Measurements from ENCODE around the gene TIMELESS.
"Not testable (repeated sequence)": the region's sequence is repeated elsewhere in the genome, so short reads cannot be mapped to it uniquely, and the experiment has no call there.

The TIMELESS gene

GRCh38 chr12:56410768-56411167 lies 38.5 kb downstream of the TIMELESS start:
- Histone ChIP-seq H3K9me3 (ENCODE audit: insufficient read depth, low read depth, low read length) (no peaks in the 10 kb centered on the region), H3K9me2 (replicated peaks; ENCODE audit: low read depth, low read length) (no peaks in the 10 kb centered on the region), H2AFZ (ENCODE audit: low read length) (no peak overlapping the region), H3F3A (ENCODE audit: low read depth) (no peaks in the 10 kb centered on the region), H4K20me1 (ENCODE audit: insufficient read depth, low read length, poor library complexity, severe bottlenecking) (no peaks in the 10 kb centered on the region), H3K79me2 (ENCODE audit: insufficient read depth, low read length) (no peaks in the 10 kb centered on the region), H3K27me3 (ENCODE audit: insufficient read depth, low read length, poor library complexity, severe bottlenecking) (no peaks in the 10 kb centered on the region), H3K4me1 (ENCODE audit: insufficient read depth, low read length, poor library complexity, severe bottlenecking) (no peaks in the 10 kb centered on the region), H3K4me2 (ENCODE audit: low read depth, low read length, poor library complexity, severe bottlenecking) (no peak overlapping the region), H3K36me3 (ENCODE audit: insufficient read depth, low read length) (no peaks in the 10 kb centered on the region), H3K4me3 (ENCODE audit: low read length, poor library complexity, severe bottlenecking) (no peak overlapping the region), H3K9ac (ENCODE audit: low read depth, low read length, poor library complexity, severe bottlenecking) (no peak overlapping the region)
- no peak for TF ChIP-seq EZH2phosphoT487 (IDR thresholded peaks at IDR 0.05; ENCODE audit: borderline replicate concordance)
- no peak for TF ChIP-seq CTCF (conservative IDR thresholded peaks at IDR 0.05; ENCODE audit: low read length)

- no peaks in the 10 kb centered on the region for H4K20me1 ChIP-seq (ENCODE audit: insufficient read depth, low read length, poor library complexity, severe bottlenecking)
- no peaks in the 10 kb centered on the region for H3F3A ChIP-seq (ENCODE audit: low read depth)
- H3K9me3 ChIP-seq (ENCODE audit: insufficient read depth, low read depth, low read length), result no peaks in the 10 kb centered on the region
- no peak overlapping the region for H3K9ac ChIP-seq (ENCODE audit: low read depth, low read length, poor library complexity, severe bottlenecking)
- H3K4me2 ChIP-seq (ENCODE audit: low read depth, low read length, poor library complexity, severe bottlenecking), result no peak overlapping the region
- H3K4me1 ChIP-seq (ENCODE audit: insufficient read depth, low read length, poor library complexity, severe bottlenecking), result no peaks in the 10 kb centered on the region
- H3K27me3 ChIP-seq (ENCODE audit: insufficient read depth, low read length, poor library complexity, severe bottlenecking), result no peaks in the 10 kb centered on the region
- no peaks in the 10 kb centered on the region for H3K36me3 ChIP-seq (ENCODE audit: insufficient read depth, low read length)
- no peaks in the 10 kb centered on the region for H3K9me2 ChIP-seq (replicated peaks; ENCODE audit: low read depth, low read length)
- H3K79me2 ChIP-seq (ENCODE audit: insufficient read depth, low read length), result no peaks in the 10 kb centered on the region
- H2AFZ ChIP-seq (ENCODE audit: low read length), result no peak overlapping the region
- H3K4me3 ChIP-seq (ENCODE audit: low read length, poor library complexity, severe bottlenecking), result no peak overlapping the region
- TF ChIP-seq EZH2phosphoT487 (IDR thresholded peaks at IDR 0.05; ENCODE audit: borderline replicate concordance) (no peak), CTCF (conservative IDR thresholded peaks at IDR 0.05; ENCODE audit: low read length) (no peak)
These were observed 40.3 kb downstream of the TIMELESS start for GRCh38 chr12:56408799-56409417.

- H3K9ac ChIP-seq (ENCODE audit: low read depth, low read length, poor library complexity, severe bottlenecking); H3K36me3 ChIP-seq (ENCODE audit: insufficient read depth, low read length); H3K79me2 ChIP-seq (ENCODE audit: insufficient read depth, low read length); H4K20me1 ChIP-seq (ENCODE audit: insufficient read depth, low read length, poor library complexity, severe bottlenecking); H3K9me3 ChIP-seq (ENCODE audit: insufficient read depth, low read depth, low read length); H3K4me2 ChIP-seq (ENCODE audit: low read depth, low read length, poor library complexity, severe bottlenecking); H3F3A ChIP-seq (ENCODE audit: low read depth); H2AFZ ChIP-seq (ENCODE audit: low read length); H3K4me1 ChIP-seq (ENCODE audit: insufficient read depth, low read length, poor library complexity, severe bottlenecking); H3K27me3 ChIP-seq (ENCODE audit: insufficient read depth, low read length, poor library complexity, severe bottlenecking); H3K4me3 ChIP-seq (ENCODE audit: low read length, poor library complexity, severe bottlenecking); H3K9me2 ChIP-seq (replicated peaks; ENCODE audit: low read depth, low read length): not testable (repeated sequence)
These were observed 45.0 kb downstream of the TIMELESS start for GRCh38 chr12:56404227-56404626.

- not testable (repeated sequence) for H2AFZ ChIP-seq (ENCODE audit: low read length); H3K36me3 ChIP-seq (ENCODE audit: insufficient read depth, low read length); H3K9ac ChIP-seq (ENCODE audit: low read depth, low read length, poor library complexity, severe bottlenecking)
These were observed 47.6 kb downstream of the TIMELESS start for GRCh38 chr12:56401612-56402011.

GRCh38 chr12:56401125-56401524 lies 48.1 kb downstream of the TIMELESS start:
- H3K9me2 ChIP-seq (replicated peaks; ENCODE audit: low read depth, low read length); H3K36me3 ChIP-seq (ENCODE audit: insufficient read depth, low read length); H2AFZ ChIP-seq (ENCODE audit: low read length); H3F3A ChIP-seq (ENCODE audit: low read depth); H3K4me2 ChIP-seq (ENCODE audit: low read depth, low read length, poor library complexity, severe bottlenecking); H3K9ac ChIP-seq (ENCODE audit: low read depth, low read length, poor library complexity, severe bottlenecking); H3K27me3 ChIP-seq (ENCODE audit: insufficient read depth, low read length, poor library complexity, severe bottlenecking); H3K79me2 ChIP-seq (ENCODE audit: insufficient read depth, low read length); H3K4me3 ChIP-seq (ENCODE audit: low read length, poor library complexity, severe bottlenecking); H3K4me1 ChIP-seq (ENCODE audit: insufficient read depth, low read length, poor library complexity, severe bottlenecking); H4K20me1 ChIP-seq (ENCODE audit: insufficient read depth, low read length, poor library complexity, severe bottlenecking); H3K9me3 ChIP-seq (ENCODE audit: insufficient read depth, low read depth, low read length): not testable (repeated sequence)

More at GRCh38 chr12:56401612-56402011, 47.6 kb downstream of the TIMELESS start:
- not testable (repeated sequence) for H3K4me3 ChIP-seq (ENCODE audit: low read length, poor library complexity, severe bottlenecking); H4K20me1 ChIP-seq (ENCODE audit: insufficient read depth, low read length, poor library complexity, severe bottlenecking); H3K4me1 ChIP-seq (ENCODE audit: insufficient read depth, low read length, poor library complexity, severe bottlenecking); H3K27me3 ChIP-seq (ENCODE audit: insufficient read depth, low read length, poor library complexity, severe bottlenecking); H3K9me3 ChIP-seq (ENCODE audit: insufficient read depth, low read depth, low read length); H3K9me2 ChIP-seq (replicated peaks; ENCODE audit: low read depth, low read length); H3F3A ChIP-seq (ENCODE audit: low read depth); H3K4me2 ChIP-seq (ENCODE audit: low read depth, low read length, poor library complexity, severe bottlenecking); H3K79me2 ChIP-seq (ENCODE audit: insufficient read depth, low read length)

- not testable (repeated sequence) for H3K4me2 ChIP-seq (ENCODE audit: low read depth, low read length, poor library complexity, severe bottlenecking); H3K27me3 ChIP-seq (ENCODE audit: insufficient read depth, low read length, poor library complexity, severe bottlenecking); H3K4me3 ChIP-seq (ENCODE audit: low read length, poor library complexity, severe bottlenecking); H3K9me3 ChIP-seq (ENCODE audit: insufficient read depth, low read depth, low read length); H3K4me1 ChIP-seq (ENCODE audit: insufficient read depth, low read length, poor library complexity, severe bottlenecking); H3K9ac ChIP-seq (ENCODE audit: low read depth, low read length, poor library complexity, severe bottlenecking); H4K20me1 ChIP-seq (ENCODE audit: insufficient read depth, low read length, poor library complexity, severe bottlenecking); H2AFZ ChIP-seq (ENCODE audit: low read length); H3K9me2 ChIP-seq (replicated peaks; ENCODE audit: low read depth, low read length); H3K79me2 ChIP-seq (ENCODE audit: insufficient read depth, low read length); H3F3A ChIP-seq (ENCODE audit: low read depth); H3K36me3 ChIP-seq (ENCODE audit: insufficient read depth, low read length)
These were observed 49.8 kb downstream of the TIMELESS start for GRCh38 chr12:56399466-56399865.

Data from Loucy (cell line).